ENCODE results near the gene ERC2.
"Not testable (repeated sequence)": the region's sequence is repeated elsewhere in the genome, so short reads cannot be mapped to it uniquely, and the experiment has no call there.

GRCh38 chr3:55505102-55505501, 963.2 kb downstream of the ERC2 start:
- peak in 2 of 3 donors; percentile 25 to 44 for TF ChIP-seq CTCF (IDR thresholded peaks at IDR 0.05)
- not testable (repeated sequence) for TF ChIP-seq POLR2AphosphoS5, POLR2A (IDR thresholded peaks at IDR 0.05)

Data from breast epithelium (tissue), 3 donors.